ENCODE measurements around the gene DNER.

Gene DNER

DNA sequence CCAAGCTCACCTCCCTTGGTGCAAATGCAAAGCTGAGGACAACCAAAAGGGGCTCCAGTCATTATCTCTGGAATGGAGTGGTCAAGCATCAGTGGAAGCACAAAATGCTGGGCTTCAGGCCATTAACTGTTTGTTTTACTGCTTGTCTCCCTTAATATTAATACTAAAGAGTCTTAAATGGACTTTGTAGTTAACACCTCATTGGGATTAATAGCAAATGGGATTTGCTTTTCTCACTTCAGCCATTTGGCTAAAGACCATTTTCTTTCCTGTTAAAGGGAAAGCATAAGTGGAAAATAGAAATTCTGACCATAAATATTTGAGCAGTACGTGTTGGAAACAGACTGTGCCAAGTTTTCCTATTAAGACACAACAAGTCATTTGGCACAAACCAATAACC lies 154.4 kb downstream of the DNER start:
- Histone ChIP-seq H3K4me2 (ENCODE audit: low read length) (no peak overlapping the region), H3K4me1 (ENCODE audit: insufficient read depth, low read length, severe bottlenecking) (no peaks in the 10 kb centered on the region), H3K9me2 (ENCODE audit: low read depth, low read length) (no peaks in the 10 kb centered on the region), H2AFZ (ENCODE audit: low read length) (no peak overlapping the region), H3K9me3 (ENCODE audit: low read length) (no peaks in the 10 kb centered on the region), H3F3A (ENCODE audit: insufficient read depth, low read length) (no peaks in the 10 kb centered on the region), H3K4me3 (ENCODE audit: low read depth, low read length, poor library complexity, severe bottlenecking) (no peak overlapping the region), H4K20me1 (ENCODE audit: insufficient read depth, low read length) (no peaks in the 10 kb centered on the region), H3K36me3 (ENCODE audit: insufficient read depth, low read length) (no peaks in the 10 kb centered on the region), H3K79me2 (ENCODE audit: insufficient read depth, low read length) (no peaks in the 10 kb centered on the region), H3K27me3 (ENCODE audit: insufficient read depth, low read length) (no peaks in the 10 kb centered on the region), H3K27ac (ENCODE audit: low read depth, low read length, poor library complexity, severe bottlenecking) (no peak overlapping the region), H3K9ac (ENCODE audit: low read length) (no peak overlapping the region)
- TF ChIP-seq, protein P1, sequence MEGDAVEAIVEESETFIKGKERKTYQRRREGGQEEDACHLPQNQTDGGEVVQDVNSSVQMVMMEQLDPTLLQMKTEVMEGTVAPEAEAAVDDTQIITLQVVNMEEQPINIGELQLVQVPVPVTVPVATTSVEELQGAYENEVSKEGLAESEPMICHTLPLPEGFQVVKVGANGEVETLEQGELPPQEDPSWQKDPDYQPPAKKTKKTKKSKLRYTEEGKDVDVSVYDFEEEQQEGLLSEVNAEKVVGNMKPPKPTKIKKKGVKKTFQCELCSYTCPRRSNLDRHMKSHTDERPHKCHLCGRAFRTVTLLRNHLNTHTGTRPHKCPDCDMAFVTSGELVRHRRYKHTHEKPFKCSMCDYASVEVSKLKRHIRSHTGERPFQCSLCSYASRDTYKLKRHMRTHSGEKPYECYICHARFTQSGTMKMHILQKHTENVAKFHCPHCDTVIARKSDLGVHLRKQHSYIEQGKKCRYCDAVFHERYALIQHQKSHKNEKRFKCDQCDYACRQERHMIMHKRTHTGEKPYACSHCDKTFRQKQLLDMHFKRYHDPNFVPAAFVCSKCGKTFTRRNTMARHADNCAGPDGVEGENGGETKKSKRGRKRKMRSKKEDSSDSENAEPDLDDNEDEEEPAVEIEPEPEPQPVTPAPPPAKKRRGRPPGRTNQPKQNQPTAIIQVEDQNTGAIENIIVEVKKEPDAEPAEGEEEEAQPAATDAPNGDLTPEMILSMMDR (IDR thresholded peaks at IDR 0.05; ENCODE audit: low read length): no peak
- TF ChIP-seq EZH2 (IDR thresholded peaks at IDR 0.05; ENCODE audit: borderline replicate concordance, low read length): no peak

DNA sequence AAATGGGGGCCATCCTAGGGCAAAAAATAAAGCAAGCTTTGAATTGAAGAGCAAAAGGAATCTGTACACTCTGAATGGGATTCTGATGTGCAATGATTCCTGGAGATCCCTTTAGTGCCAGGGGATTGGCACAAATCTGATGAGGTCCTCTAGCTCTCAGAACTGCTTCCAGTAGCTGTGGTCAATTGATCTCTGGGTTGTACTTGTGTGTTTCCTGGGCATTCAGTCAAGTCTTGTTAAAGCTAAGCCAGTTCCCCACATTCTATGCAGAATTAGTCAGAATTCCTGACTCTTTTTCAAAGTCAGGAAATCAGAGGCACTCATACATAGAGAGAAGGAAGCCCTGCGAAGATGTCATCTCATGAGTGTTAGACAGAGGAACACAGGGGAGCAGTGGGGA lies 161.3 kb downstream of the DNER start:
- Histone ChIP-seq H3K9me2 (ENCODE audit: low read depth, low read length) (no peaks in the 10 kb centered on the region), H3K27ac (ENCODE audit: low read depth, low read length, poor library complexity, severe bottlenecking) (no peak overlapping the region), H3K4me3 (ENCODE audit: low read depth, low read length, poor library complexity, severe bottlenecking) (no peak overlapping the region), H3K27me3 (ENCODE audit: insufficient read depth, low read length) (no peaks in the 10 kb centered on the region), H3K4me2 (ENCODE audit: low read length) (no peak overlapping the region), H2AFZ (ENCODE audit: low read length) (no peak overlapping the region), H3K4me1 (ENCODE audit: insufficient read depth, low read length, severe bottlenecking) (no peaks in the 10 kb centered on the region), H4K20me1 (ENCODE audit: insufficient read depth, low read length) (no peaks in the 10 kb centered on the region), H3K79me2 (ENCODE audit: insufficient read depth, low read length) (no peaks in the 10 kb centered on the region), H3K9ac (ENCODE audit: low read length) (no peak overlapping the region), H3K36me3 (ENCODE audit: insufficient read depth, low read length) (no peaks in the 10 kb centered on the region), H3K9me3 (ENCODE audit: low read length) (no peaks in the 10 kb centered on the region), H3F3A (ENCODE audit: insufficient read depth, low read length) (no peaks in the 10 kb centered on the region)
- no peak for TF ChIP-seq EZH2 (IDR thresholded peaks at IDR 0.05; ENCODE audit: borderline replicate concordance, low read length)

- Histone ChIP-seq H3K9me3 (ENCODE audit: low read length) (no peaks in the 10 kb centered on the region), H3K27me3 (ENCODE audit: insufficient read depth, low read length) (no peaks in the 10 kb centered on the region), H4K20me1 (ENCODE audit: insufficient read depth, low read length) (no peaks in the 10 kb centered on the region), H3K9ac (ENCODE audit: low read length) (no peak overlapping the region), H2AFZ (ENCODE audit: low read length) (no peak overlapping the region), H3K4me1 (ENCODE audit: insufficient read depth, low read length, severe bottlenecking) (no peaks in the 10 kb centered on the region), H3K4me2 (ENCODE audit: low read length) (no peak overlapping the region), H3K79me2 (ENCODE audit: insufficient read depth, low read length) (no peaks in the 10 kb centered on the region), H3K36me3 (ENCODE audit: insufficient read depth, low read length) (no peaks in the 10 kb centered on the region), H3K9me2 (ENCODE audit: low read depth, low read length) (no peaks in the 10 kb centered on the region), H3K27ac (ENCODE audit: low read depth, low read length, poor library complexity, severe bottlenecking) (no peak overlapping the region), H3F3A (ENCODE audit: insufficient read depth, low read length) (no peaks in the 10 kb centered on the region), H3K4me3 (ENCODE audit: low read depth, low read length, poor library complexity, severe bottlenecking) (no peak overlapping the region)
- TF ChIP-seq EZH2 (IDR thresholded peaks at IDR 0.05; ENCODE audit: borderline replicate concordance, low read length): no peak
- TF ChIP-seq, protein P1 (IDR thresholded peaks at IDR 0.05; ENCODE audit: low read length): no peak
Measured at GRCh38 chr2:229543176-229543873, 171.0 kb downstream of the DNER start.

- H3K4me3 ChIP-seq (ENCODE audit: low read depth, low read length, poor library complexity, severe bottlenecking): no peak overlapping the region
- H3K9ac ChIP-seq (ENCODE audit: low read length): no peak overlapping the region
- no peak overlapping the region for H3K27ac ChIP-seq (ENCODE audit: low read depth, low read length, poor library complexity, severe bottlenecking)
- no peaks in the 10 kb centered on the region for H3K9me3 ChIP-seq (ENCODE audit: low read length)
- H3K27me3 ChIP-seq (ENCODE audit: insufficient read depth, low read length): no peaks in the 10 kb centered on the region
- H2AFZ ChIP-seq (ENCODE audit: low read length): no peak overlapping the region
- no peaks in the 10 kb centered on the region for H3K9me2 ChIP-seq (ENCODE audit: low read depth, low read length)
- TF ChIP-seq, protein P1 (IDR thresholded peaks at IDR 0.05; ENCODE audit: low read length): no peak
- TF ChIP-seq EZH2 (IDR thresholded peaks at IDR 0.05; ENCODE audit: borderline replicate concordance, low read length): no peak
- H3K79me2 ChIP-seq (ENCODE audit: insufficient read depth, low read length): no peaks in the 10 kb centered on the region
- H4K20me1 ChIP-seq (ENCODE audit: insufficient read depth, low read length): no peaks in the 10 kb centered on the region
- H3K36me3 ChIP-seq (ENCODE audit: insufficient read depth, low read length): no peaks in the 10 kb centered on the region
- H3K4me1 ChIP-seq (ENCODE audit: insufficient read depth, low read length, severe bottlenecking): no peaks in the 10 kb centered on the region
- no peak overlapping the region for H3K4me2 ChIP-seq (ENCODE audit: low read length)
- H3F3A ChIP-seq (ENCODE audit: insufficient read depth, low read length): no peaks in the 10 kb centered on the region
Measured at GRCh38 chr2:229539628-229540027, 174.7 kb downstream of the DNER start.
